ENCODE results near the gene NTSR2.

The NTSR2 gene

DNA sequence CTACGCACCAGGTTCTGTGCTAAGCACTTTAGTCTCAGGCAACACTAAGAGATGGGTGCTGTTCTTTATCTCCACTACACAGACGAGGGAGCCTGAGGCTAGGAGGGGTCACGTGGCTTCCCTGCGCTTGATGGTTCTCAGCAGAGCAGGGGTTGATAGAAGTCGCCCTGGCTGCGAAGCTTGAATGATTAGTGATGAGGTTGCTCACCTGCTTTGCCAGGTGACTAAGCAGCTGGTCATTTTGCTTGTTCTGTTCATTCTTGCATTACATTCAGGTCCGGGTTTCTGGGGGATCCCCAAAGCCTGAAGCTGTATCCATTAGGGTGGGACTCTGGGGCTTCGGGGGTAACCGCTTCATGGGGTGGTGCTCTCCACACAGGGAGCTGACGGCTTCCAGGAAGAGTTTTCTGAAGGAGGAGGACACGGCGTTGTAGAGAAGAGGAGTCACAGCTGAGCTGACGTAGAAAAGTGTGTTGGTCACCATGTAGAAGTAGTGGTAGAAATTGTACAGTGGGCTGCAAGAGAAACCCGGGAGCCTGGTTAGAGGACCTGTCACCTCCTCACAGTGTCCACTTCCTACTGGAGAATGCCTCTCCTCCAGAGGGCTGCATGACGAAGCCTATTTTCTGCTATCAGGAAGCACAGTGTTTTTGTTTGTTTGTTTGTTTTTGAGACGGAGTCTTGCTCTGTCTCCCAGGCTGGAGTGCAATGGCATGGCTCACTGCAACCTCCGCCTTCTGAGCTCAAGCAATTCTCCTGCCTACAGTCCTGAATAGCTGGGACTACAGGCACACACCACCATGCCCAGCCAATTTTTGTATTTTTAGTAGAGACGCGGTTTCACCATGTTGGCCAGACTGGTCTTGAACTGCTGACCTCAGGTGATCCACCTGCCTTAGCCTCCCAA is 11.5 kb downstream of the NTSR2 start:
- no peak for DNase-seq (ENCODE audit: extremely low read depth in 1 of 2, low read depth in 1 of 2)

- no peak for DNase-seq (ENCODE audit: extremely low read depth in 1 of 2, low read depth in 1 of 2)
Measured at GRCh38 chr2:11657646-11658045, 12.3 kb downstream of the NTSR2 start.

GRCh38 chr2:11657195-11657594 is 12.8 kb downstream of the NTSR2 start:
- no peak for DNase-seq (ENCODE audit: extremely low read depth in 1 of 2, low read depth in 1 of 2)

DNA sequence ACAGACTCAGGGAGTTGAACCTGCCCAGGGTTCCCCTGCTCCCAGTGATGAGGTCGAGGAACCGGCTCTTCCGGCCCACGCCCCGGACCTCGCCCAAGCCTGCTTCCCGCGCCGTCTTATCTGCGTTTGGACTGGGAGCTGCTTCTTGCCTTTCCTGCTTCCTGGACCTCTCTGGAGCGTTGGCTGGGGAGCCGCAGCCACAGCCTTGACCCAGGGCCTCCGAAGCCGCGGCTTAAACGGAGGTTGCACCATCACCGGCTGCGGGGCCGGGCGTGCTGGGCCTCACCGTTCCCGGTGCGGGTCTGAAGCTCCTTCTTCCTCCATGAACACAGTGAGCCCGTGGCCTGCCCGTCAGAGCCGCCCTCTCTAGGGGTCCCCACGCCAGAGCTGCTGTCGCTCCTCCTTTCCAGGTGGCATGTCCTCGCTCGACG is 13.3 kb downstream of the NTSR2 start:
- DNase-seq (ENCODE audit: extremely low read depth in 1 of 2, low read depth in 1 of 2), result no peak

DNA sequence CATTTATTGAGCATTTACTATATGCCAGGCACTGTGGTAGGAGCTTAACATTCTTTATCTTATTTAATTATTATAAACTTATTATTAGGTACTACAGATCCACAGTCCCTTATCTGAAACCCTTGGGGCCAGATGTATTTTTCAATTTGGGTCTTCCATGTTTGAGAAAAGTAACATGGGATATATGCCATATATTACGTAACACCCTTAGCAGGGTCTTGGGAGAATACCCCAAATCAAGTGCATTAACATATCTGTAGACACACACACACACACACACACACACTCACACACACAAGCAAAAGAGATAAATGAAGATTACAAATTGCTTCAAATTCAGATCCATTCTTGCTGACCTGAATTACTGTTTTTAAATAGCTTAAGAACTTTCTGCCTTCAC is 13.7 kb downstream of the NTSR2 start:
- no peak for DNase-seq (ENCODE audit: extremely low read depth in 1 of 2, low read depth in 1 of 2)

GRCh38 chr2:11655495-11655894 is 14.5 kb downstream of the NTSR2 start:
- DNase-seq (ENCODE audit: extremely low read depth in 1 of 2, low read depth in 1 of 2), result no peak

GRCh38 chr2:11652553-11652952 is 17.4 kb downstream of the NTSR2 start:
- no peak for DNase-seq (ENCODE audit: extremely low read depth in 1 of 2, low read depth in 1 of 2)

DNA sequence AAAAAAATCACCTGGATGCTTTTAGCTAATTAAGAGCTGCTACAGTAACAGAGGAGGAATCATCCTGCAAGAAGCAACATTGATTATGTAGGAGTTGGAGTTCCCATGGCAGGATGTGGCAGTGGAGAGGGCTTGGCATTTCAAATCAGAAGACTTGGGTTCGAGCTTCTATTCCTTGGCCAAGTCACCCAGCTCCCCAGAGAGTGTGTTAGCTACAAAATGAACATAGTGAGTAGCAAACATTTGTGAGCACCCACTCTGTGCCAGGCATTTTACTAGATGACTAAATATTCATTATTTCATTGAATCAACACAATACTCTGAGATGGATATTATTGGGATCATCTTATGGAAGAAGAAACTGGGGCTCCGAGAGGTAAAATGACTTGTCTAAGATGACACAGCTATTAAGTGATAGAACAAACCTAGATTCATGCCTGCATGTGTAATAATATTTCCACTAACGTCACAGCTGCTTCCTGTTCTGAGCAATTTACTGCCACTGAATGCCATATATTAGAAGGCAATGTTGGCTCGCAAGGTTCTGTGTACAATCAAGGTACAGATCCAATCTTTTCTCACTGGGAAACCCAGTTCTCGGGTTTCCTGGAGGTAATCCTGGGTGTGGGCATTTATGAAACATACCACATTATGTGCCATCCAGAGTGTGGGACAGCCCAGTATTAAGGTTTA is 18.0 kb downstream of the NTSR2 start:
- no peak for DNase-seq (ENCODE audit: extremely low read depth in 1 of 2, low read depth in 1 of 2)

- DNase-seq (ENCODE audit: extremely low read depth in 1 of 2, low read depth in 1 of 2), result no peak
Measured at GRCh38 chr2:11649093-11649492, 20.9 kb downstream of the NTSR2 start.

- DNase-seq (ENCODE audit: extremely low read depth in 1 of 2, low read depth in 1 of 2), result no peak
Measured at GRCh38 chr2:11647834-11648600, 22.0 kb downstream of the NTSR2 start.

GRCh38 chr2:11646530-11646929 is 23.5 kb downstream of the NTSR2 start:
- no peak for DNase-seq (ENCODE audit: extremely low read depth in 1 of 2, low read depth in 1 of 2)

DNA sequence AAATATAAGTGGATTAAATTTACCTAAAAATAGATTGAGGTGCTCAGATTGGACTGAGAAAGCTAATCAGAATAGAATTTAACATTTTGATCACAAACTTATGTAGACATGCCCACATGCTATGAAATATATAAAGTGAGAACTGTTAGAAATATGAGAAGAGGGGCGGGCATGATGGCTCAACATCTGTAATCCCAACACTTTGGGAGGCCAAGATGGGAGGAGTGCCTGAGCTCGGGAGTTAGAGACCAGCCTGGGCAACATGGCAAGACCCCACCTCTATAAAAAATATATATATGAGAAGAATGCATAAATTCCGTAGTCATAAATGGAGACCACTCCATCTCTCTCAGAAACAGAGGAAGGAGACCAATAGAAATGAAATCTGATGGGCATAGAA is 25.7 kb downstream of the NTSR2 start:
- no peak for DNase-seq (ENCODE audit: extremely low read depth in 1 of 2, low read depth in 1 of 2)

DNA sequence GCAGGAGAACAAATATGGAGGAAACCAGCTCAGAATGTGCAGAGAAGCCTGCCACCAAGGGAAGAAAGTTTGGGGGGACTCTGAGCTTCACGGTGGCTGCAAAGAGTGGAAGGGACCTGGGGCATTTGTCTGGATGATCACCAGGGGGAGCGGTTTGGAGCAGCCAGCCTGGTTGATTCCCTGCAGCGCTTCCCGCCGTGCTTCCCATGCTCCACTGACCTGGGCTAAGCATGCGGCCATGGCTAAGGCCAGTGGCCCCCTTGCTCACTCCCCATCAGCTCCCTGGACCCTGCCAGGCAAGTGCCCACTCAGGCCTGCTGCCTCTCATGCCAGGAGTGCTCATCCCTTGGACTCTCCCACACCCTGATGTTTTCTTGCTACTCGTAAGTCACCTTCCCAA is 27.0 kb downstream of the NTSR2 start:
- DNase-seq (ENCODE audit: extremely low read depth in 1 of 2, low read depth in 1 of 2), result no peak

GRCh38 chr2:11640132-11640531 is 29.9 kb downstream of the NTSR2 start:
- no peak for DNase-seq (ENCODE audit: extremely low read depth in 1 of 2, low read depth in 1 of 2)

DNA sequence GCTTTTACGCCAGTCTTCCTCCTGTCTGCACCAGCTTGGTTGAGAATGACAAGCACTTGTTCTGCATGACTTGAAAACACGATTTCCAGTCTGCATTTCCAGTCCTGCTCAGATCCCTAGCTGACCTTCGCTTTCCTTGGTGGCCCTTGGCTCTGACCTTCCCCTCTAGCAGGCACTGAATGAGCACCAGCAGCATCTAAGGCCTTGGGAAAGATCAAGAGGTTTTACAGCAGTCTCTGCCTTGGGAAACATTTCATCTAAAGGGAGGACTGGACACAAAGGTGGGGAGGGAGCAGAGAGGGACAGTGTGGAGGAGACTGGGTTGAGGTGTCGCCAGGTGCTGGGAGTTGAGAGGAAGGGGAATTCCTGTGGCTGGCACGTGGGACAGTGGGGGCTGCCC is 30.5 kb downstream of the NTSR2 start:
- DNase-seq (ENCODE audit: extremely low read depth in 1 of 2, low read depth in 1 of 2), result no peak

DNA sequence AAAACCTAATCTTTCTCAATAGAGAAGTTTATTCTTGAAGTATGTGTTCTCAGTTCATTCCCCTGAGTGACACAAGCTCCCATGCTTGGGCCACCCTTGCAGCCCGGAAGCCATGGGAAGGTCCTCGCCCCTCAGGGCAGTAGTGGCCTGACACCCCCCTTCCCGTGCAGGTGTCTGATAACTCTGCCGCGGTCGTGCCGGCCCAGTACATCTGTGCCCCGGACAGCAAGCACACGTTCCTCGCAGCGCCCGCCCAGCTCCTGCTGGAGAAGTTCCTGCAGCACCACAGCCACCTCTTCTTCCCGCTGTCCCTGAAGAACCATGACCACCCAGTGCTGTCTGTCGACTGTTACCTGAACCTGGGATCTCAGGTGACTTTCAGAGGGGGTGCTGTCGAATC is 32.4 kb downstream of the NTSR2 start:
- DNase-seq (ENCODE audit: extremely low read depth in 1 of 2, low read depth in 1 of 2), result no peak

DNA sequence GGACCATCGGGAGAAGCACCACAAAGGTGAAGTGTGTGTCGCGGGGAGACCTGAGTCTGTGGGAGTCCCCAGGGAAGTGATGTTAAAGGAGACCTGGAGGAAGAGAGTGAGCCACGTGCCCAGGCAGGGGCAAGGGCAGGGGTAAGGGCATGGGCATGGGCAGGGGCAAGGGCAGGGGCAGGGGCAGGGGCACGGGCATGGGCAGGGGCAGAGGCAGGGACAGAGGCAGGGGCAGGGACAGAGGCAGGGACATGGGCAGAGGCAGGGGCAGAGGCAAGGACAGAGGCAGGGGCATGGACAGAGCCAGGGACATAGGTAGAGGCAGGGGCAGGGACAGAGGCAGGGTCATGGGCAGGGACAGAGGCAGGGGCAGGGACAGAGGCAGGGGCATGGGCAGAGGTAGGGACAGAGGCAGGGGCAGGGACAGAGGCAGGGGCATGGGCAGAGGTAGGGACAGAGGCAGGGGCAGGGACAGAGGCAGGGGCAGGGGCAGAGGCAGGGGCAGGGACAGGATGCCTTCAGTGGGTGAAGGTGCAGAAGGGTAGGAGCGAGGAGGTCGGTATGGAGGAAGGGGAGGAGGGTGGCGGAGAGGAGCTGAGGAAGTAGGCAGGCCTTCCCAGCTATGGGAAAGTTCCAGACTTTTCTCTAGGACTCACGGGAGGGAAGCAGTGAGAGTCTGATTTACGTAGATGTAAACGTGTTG is 33.3 kb downstream of the NTSR2 start:
- DNase-seq (ENCODE audit: extremely low read depth in 1 of 2, low read depth in 1 of 2), result no peak

DNA sequence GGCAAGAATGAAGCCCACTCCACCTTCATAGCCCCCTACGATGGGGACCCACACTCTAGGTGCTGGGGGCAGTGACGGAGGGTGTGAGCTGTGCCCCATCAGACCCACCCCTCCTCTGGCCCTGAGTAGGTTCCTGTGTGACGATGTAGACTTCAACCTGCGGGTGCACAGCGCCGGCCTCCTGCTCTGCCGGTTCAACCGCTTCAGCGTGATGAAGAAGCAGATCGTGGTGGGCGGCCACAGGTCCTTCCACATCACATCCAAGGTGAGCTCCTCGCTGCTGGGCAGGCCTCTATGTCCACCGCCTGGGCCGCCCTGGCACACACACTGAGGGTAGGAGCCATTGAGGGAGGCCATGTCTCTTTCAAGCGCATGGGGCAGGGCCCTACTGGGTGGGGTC is 34.9 kb downstream of the NTSR2 start:
- no peak for DNase-seq (ENCODE audit: extremely low read depth in 1 of 2, low read depth in 1 of 2)

- DNase-seq (ENCODE audit: extremely low read depth in 1 of 2, low read depth in 1 of 2), result no peak
Measured at GRCh38 chr2:11634584-11634983, 35.4 kb downstream of the NTSR2 start.

DNA sequence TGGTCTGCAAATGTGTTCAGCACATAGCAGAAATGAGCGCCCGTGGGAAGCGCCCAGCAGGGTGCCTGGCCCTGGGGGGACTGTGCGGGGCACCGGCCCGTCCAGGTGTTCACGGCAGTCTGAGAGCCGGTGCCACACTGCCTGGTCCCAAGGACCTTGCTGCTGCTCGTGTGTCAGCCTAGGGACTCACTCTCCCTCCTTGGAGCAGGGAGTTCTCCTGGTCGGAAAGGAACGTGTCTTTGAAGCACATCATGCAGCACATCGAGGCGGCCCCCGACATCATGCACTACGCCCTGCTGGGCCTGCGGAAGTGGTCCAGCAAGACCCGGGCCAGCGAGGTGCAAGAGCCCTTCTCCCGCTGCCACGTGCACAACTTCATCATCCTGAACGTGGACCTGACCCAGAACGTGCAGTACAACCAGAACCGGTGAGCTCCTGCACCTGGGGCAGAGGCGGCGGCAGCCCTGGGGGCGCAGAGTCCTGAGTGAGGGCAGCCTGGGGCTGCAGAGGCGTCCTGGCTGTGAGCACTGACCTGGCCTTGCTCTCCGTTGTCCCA is 36.0 kb downstream of the NTSR2 start:
- no peak for DNase-seq (ENCODE audit: extremely low read depth in 1 of 2, low read depth in 1 of 2)

DNA sequence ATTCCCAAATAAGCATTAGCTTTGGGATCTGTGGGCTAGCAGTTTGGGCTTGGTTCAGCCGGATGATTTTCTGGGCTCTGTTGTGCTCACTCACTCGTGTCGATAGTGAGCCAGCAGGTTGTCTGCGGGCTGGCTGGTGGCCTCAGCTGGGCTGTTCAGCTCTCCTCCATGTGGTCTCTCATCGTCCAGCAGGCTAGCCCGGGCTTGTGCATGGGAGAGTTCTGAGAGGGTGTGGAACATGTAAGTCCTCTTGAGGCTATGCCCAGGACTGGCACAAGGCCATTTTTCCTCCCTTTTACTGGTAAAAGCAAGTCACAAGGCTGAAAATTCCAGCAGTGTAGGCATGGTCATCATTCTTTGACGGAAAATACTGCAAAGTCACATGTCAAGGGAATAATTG is 38.5 kb downstream of the NTSR2 start:
- no peak for DNase-seq (ENCODE audit: extremely low read depth in 1 of 2, low read depth in 1 of 2)
